Endothelial cell of umbilical vein (primary cell): ENCODE data around the gene EDEM1. TPM values are rescaled to one million over a fixed set of nuclear protein-coding genes. Genes with fewer than 3 reads are reported as not detected.

Experiments
- BruUV-seq: library from RNA; stranded (reverse); fragments of 400-500 nt; replicated peaks from 2 replicates; lab custom pipeline; 2021; lab: Mats Ljungman, UMichigan
- CTCF ChIA-PET: fragments of 300-600, 350-600 bp; sonication (Branson Sonifier 250); formaldehyde crosslinking; loops from one replicate; lab custom pipeline; 2021; ENCODE audit warnings: antibody characterized with exemption, inconsistent platforms; lab: Charles Lee
- POLR2A ChIA-PET: fragments of 300-600, 350-600 bp; sonication (Branson Sonifier 250); formaldehyde crosslinking; loops from one replicate; lab custom pipeline; 2021; ENCODE audit warnings: antibody characterized with exemption, inconsistent platforms; lab: Charles Lee
- DNase-seq: peaks from one replicate; pipeline ENCODE4 v3.0.0-alpha.2; 2011; ENCODE audit warnings: low read depth, low spot score
- FAIRE-seq: peaks from 2 replicates; lab custom pipeline; 2011; peaks lifted over from hg19 to GRCh38; lab: Jason Lieb, UNC
- H2AFZ ChIP-seq: 2 replicates; pipeline ENCODE4 v1.6.0; 2012; ENCODE audit warnings: low read depth, low read length, control low read depth, inconsistent platforms
- H3K27ac ChIP-seq: 2 replicates; pipeline ENCODE4 v1.5.1; 2011; ENCODE audit warnings: low read depth, mild to moderate bottlenecking, control low read depth, low read length, moderate library complexity; ENCODE audit not compliant: insufficient read depth
- H3K27me3 ChIP-seq, 2 experiments: 2 replicates each; pipeline versions ENCODE4 v1.6.0 to v1.6.1; 2011; ENCODE audit warnings: low read length in 2 of 2, mixed read lengths in 1 of 2; ENCODE audit not compliant: control insufficient read depth in 2 of 2, insufficient read depth in 2 of 2
- H3K36me3 ChIP-seq, 2 experiments: 2 replicates in 1 of 2; 3 replicates in 1 of 2; pipeline ENCODE4 v1.5.1; 2011; ENCODE audit warnings: low read length in 2 of 2, mild to moderate bottlenecking in 1 of 2, moderate library complexity in 1 of 2; ENCODE audit not compliant: control insufficient read depth in 2 of 2, insufficient read depth in 2 of 2; ENCODE audit errors: extremely low read depth in 1 of 2
- H3K4me1 ChIP-seq: 3 replicates; pipeline ENCODE4 v1.5.1; 2011; ENCODE audit warnings: mild to moderate bottlenecking, low read length; ENCODE audit not compliant: control insufficient read depth, insufficient read depth; ENCODE audit errors: extremely low read depth
- H3K4me2 ChIP-seq: 2 replicates; pipeline ENCODE4 v1.6.1; 2011; ENCODE audit warnings: low read length, control low read depth, mixed read lengths; ENCODE audit not compliant: insufficient read depth
- H3K4me3 ChIP-seq, 3 experiments: fragments of 200-600 bp in 1 of 3; sonication (generic), shearing (Covaris generic) in 1 of 3; replicated peaks in 1 of 3; 2 replicates each; pipeline ENCODE4 v1.5.1; 2011 to 2016; ENCODE audit warnings: control low read depth in 3 of 3, low read length in 3 of 3, mild to moderate bottlenecking in 2 of 3, inconsistent platforms in 1 of 3, low read depth in 1 of 3, moderate library complexity in 1 of 3; ENCODE audit not compliant: insufficient read depth in 1 of 3
- H3K79me2 ChIP-seq: 2 replicates; pipeline ENCODE4 v1.6.0; 2012; ENCODE audit warnings: low read length, inconsistent platforms; ENCODE audit not compliant: control insufficient read depth, insufficient read depth
- H3K9ac ChIP-seq: replicated peaks from 2 replicates; pipeline ENCODE3; 2011; ENCODE audit warnings: low read length, control low read depth; ENCODE audit not compliant: insufficient read depth; ENCODE audit errors: extremely low read depth
- H3K9me1 ChIP-seq: replicated peaks from 3 replicates; pipeline ENCODE4 v1.6.0; 2011; ENCODE audit warnings: mild to moderate bottlenecking, low read length; ENCODE audit not compliant: control insufficient read depth, insufficient read depth; ENCODE audit errors: extremely low read depth
- H3K9me3 ChIP-seq: replicated peaks from 2 replicates; pipeline ENCODE4 v1.5.1; 2012; ENCODE audit warnings: low read length, inconsistent platforms; ENCODE audit not compliant: control insufficient read depth, insufficient read depth
- H4K20me1 ChIP-seq: replicated peaks from 2 replicates; pipeline ENCODE3; 2011; ENCODE audit warnings: mild to moderate bottlenecking, low read length; ENCODE audit not compliant: control insufficient read depth, insufficient read depth; ENCODE audit errors: extremely low read depth
- EZH2 ChIP-seq: IDR thresholded peaks from 2 replicates; pipeline ENCODE4 v1.6.1; 2012; ENCODE audit warnings: borderline replicate concordance, low read depth, mild to moderate bottlenecking, moderate library complexity, low read length, inconsistent platforms; ENCODE audit not compliant: severe bottlenecking
- FOS ChIP-seq: IDR thresholded peaks from 2 replicates; pipeline ENCODE4 v1.6.1; 2011; ENCODE audit warnings: mild to moderate bottlenecking, low read length, moderate library complexity, borderline replicate concordance; ENCODE audit not compliant: insufficient read depth
- GATA2 ChIP-seq: IDR thresholded peaks from 2 replicates; pipeline ENCODE4 v1.7.0; 2011; ENCODE audit warnings: low read depth, mild to moderate bottlenecking, moderate library complexity, mixed read lengths, low read length; ENCODE audit not compliant: insufficient read length, insufficient read depth
- JUN ChIP-seq: IDR thresholded peaks from 2 replicates; pipeline ENCODE4 v1.6.1; 2011; ENCODE audit warnings: borderline replicate concordance, low read depth; ENCODE audit not compliant: insufficient read length, insufficient read depth
- MYC ChIP-seq: IDR thresholded peaks from one replicate; pipeline ENCODE4 v1.6.1; 2011; ENCODE audit warnings: mild to moderate bottlenecking, low read depth, low read length
- POLR2A ChIP-seq: IDR thresholded peaks from 2 replicates; pipeline ENCODE4 v1.6.1; 2012; ENCODE audit warnings: low read depth, mild to moderate bottlenecking, control low read depth, low read length
- POLR2AphosphoS5 ChIP-seq: IDR thresholded peaks from 2 replicates; pipeline ENCODE4 v1.6.1; 2012; ENCODE audit warnings: low read depth, mild to moderate bottlenecking, control low read depth, low read length, moderate library complexity; ENCODE audit not compliant: insufficient read depth
- dilution Hi-C: fragments of 300-500 bp; cut with MboI; formaldehyde crosslinking; loops from one replicate; pipeline ENCODE4 v1.15.0; 2019; ENCODE audit warnings: low sequenced_read_pairs; ENCODE audit not compliant: extremely low pct_ligation_motif_present
- intact Hi-C: fragments of 100-400 bp; cut with micrococcal nuclease; formaldehyde crosslinking; loops from one replicate; pipeline ENCODE4 v1.10.0; 2022
- polyA plus RNA-seq, 4 experiments: library from polyadenylated mRNA; depleted of rRNA in 3 of 4; stranded (reverse) in 3 of 4; unstranded in 1 of 4; fragments of >200 nt; gene quantifications; 2 replicates each; pipeline versions ENCODE4 v1.2.1 to v1.2.3, GENCODE V29; 2011 to 2012; ENCODE audit warnings: missing spikeins in 1 of 4
- total RNA-seq: library from RNA; stranded (reverse); gene quantifications from 2 replicates; pipeline ENCODE4 v1.2.3, GENCODE V29; 2021
- TF ChIP-seq, protein P1 (sequence below): IDR thresholded peaks from 2 replicates; pipeline ENCODE4 v1.6.1; 2011; ENCODE audit not compliant: insufficient read depth, insufficient read length
- TF ChIP-seq, protein P2 (sequence below), 2 donors: IDR thresholded peaks; 1 replicate in 1 of 2; 2 replicates in 1 of 2; pipeline ENCODE4 v1.5.1; 2011; ENCODE audit warnings: low read length in 2 of 2, mild to moderate bottlenecking in 2 of 2, moderate library complexity in 2 of 2, control low read depth in 1 of 2, inconsistent platforms in 1 of 2, low read depth in 1 of 2; ENCODE audit not compliant: insufficient read depth in 1 of 2; ENCODE audit errors: extremely low read depth in 1 of 2

EDEM1 gene
- total and polyA plus RNA-seq, 2 donors (not counting 3 experiments of a cell fraction or from before 2014, with no cell fraction given), result 19.4 to 61.1 TPM

DNA sequence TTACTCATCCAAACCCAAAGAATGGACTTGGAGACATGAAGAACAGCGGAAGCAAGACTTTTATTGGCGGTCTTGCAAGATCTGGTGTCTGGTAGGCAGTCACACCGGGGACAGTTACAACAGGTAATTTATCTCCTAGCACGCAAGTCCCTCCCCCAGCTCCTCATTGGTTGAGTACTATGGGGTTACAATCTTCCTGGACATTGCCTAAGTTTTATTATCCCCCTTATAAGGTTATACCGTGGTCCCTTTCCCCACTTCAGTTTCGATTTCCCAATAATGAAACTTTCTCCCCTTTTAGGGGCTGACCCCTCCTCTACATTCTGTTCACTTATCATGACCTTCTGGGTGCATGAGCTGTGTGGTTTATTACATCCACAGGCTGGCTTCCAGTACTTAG is 46.7 kb upstream of the EDEM1 start:
- peaks cover 24% of the 10 kb centered on the region for H3K4me1 ChIP-seq
- ChIA-PET POLR2A (no interaction called here), CTCF (interaction anchor here (1.5 kb wide), 1 partner anchor 36 kb away, joined by 3 read pairs; no protein-coding TSS in a partner anchor)
- no peaks in the 10 kb centered on the region for H3K9me3 ChIP-seq
- no TSS peak for BruUV-seq
- no peak overlapping the region for H2AFZ ChIP-seq
- H4K20me1 ChIP-seq, result peaks cover 15% of the 10 kb centered on the region
- no peaks in the 10 kb centered on the region for H3K9me1 ChIP-seq
- H3K4me2 ChIP-seq, result no peak overlapping the region
- TF ChIP-seq GATA2 (no peak), POLR2AphosphoS5 (no peak), JUN (no peak), MYC (no peak), FOS (no peak), EZH2 (no peak), POLR2A (no peak)
- TF ChIP-seq, protein P1, sequence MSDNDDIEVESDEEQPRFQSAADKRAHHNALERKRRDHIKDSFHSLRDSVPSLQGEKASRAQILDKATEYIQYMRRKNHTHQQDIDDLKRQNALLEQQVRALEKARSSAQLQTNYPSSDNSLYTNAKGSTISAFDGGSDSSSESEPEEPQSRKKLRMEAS, result no peak
- TF ChIP-seq, protein P2, sequence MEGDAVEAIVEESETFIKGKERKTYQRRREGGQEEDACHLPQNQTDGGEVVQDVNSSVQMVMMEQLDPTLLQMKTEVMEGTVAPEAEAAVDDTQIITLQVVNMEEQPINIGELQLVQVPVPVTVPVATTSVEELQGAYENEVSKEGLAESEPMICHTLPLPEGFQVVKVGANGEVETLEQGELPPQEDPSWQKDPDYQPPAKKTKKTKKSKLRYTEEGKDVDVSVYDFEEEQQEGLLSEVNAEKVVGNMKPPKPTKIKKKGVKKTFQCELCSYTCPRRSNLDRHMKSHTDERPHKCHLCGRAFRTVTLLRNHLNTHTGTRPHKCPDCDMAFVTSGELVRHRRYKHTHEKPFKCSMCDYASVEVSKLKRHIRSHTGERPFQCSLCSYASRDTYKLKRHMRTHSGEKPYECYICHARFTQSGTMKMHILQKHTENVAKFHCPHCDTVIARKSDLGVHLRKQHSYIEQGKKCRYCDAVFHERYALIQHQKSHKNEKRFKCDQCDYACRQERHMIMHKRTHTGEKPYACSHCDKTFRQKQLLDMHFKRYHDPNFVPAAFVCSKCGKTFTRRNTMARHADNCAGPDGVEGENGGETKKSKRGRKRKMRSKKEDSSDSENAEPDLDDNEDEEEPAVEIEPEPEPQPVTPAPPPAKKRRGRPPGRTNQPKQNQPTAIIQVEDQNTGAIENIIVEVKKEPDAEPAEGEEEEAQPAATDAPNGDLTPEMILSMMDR (IDR thresholded peaks at IDR 0.05; ENCODE audit: extremely low read depth in 1 of 2, insufficient read depth in 1 of 2, low read depth in 1 of 2, low read length in 2 of 2), result no peak
- DNase-seq, result no peak
- no peaks in the 10 kb centered on the region for H3K27me3 ChIP-seq
- dilution Hi-C loops (no loop called here), intact Hi-C loops (no loop called here)
- no peak for FAIRE-seq
- no peak overlapping the region for H3K9ac ChIP-seq
- peaks cover 0 to 2% of the 10 kb centered on the region in 2 experiments for H3K36me3 ChIP-seq
- no peak overlapping the region for H3K4me3 ChIP-seq
- no peak overlapping the region for H3K27ac ChIP-seq
- peaks cover 95% of the 10 kb centered on the region for H3K79me2 ChIP-seq
